ENCODE measurements around the gene FUT3. TPM values are rescaled to one million over a fixed set of nuclear protein-coding genes. Genes with fewer than 3 reads are reported as not detected.

Gene FUT3
- total RNA-seq, 1 experiment from 2014 or later = not detected

GRCh38 chr19:5809469-5809868 lies 41.8 kb downstream of the FUT3 start:
- Histone ChIP-seq H3K4ac (ENCODE audit: low read depth, low read length) (no peak overlapping the region), H4K8ac (replicated peaks; ENCODE audit: insufficient read length, low read depth, low read length) (no peak overlapping the region), H4K5ac (ENCODE audit: insufficient read length, low read depth, low read length) (no peak overlapping the region), H3K27me3 (ENCODE audit: insufficient read depth, low read length) (no peaks in the 10 kb centered on the region; the same call in 1 of the 2 replicates), H3K27ac (ENCODE audit: insufficient read length, low read depth, low read length) (no peak overlapping the region), H4K91ac (ENCODE audit: insufficient read length, low read depth, low read length) (no peak overlapping the region), H3K23me2 (ENCODE audit: insufficient read length, low read depth, low read length, poor library complexity, severe bottlenecking) (peaks cover 2% of the 10 kb centered on the region), H3K56ac (ENCODE audit: insufficient read length, low read depth, low read length) (no peak overlapping the region), H2BK12ac (ENCODE audit: insufficient read length, low read depth, low read length) (no peak overlapping the region), H2BK15ac (ENCODE audit: low read depth, low read length) (no peak overlapping the region), H3K9me3 (ENCODE audit: control insufficient read depth, low read depth, low read length) (no peaks in the 10 kb centered on the region), H2BK120ac (ENCODE audit: low read depth, low read length, poor library complexity, severe bottlenecking) (no peak overlapping the region), H2AFZ (ENCODE audit: low read length) (no peak overlapping the region), H3K4me2 (ENCODE audit: insufficient read depth, insufficient read length, low read length) (no peak overlapping the region), H4K20me1 (ENCODE audit: control insufficient read depth, insufficient read depth, insufficient read length) (no peaks in the 10 kb centered on the region), H2BK5ac (ENCODE audit: insufficient read length, low read length) (no peak overlapping the region), H3K9ac (ENCODE audit: extremely low read depth, insufficient read length, low read length) (no peak overlapping the region), H3K79me2 (ENCODE audit: insufficient read depth, low read length) (no peaks in the 10 kb centered on the region), H2AK5ac (ENCODE audit: insufficient read length, low read length) (no peak overlapping the region), H2BK20ac (ENCODE audit: low read depth, low read length, poor library complexity, severe bottlenecking) (no peak overlapping the region), H3K18ac (ENCODE audit: insufficient read length, low read depth, low read length) (no peak overlapping the region), H3K14ac (ENCODE audit: insufficient read depth, low read length) (no peak overlapping the region), H3K23ac (ENCODE audit: insufficient read length, low read depth, low read length) (no peak overlapping the region), H3K79me1 (ENCODE audit: insufficient read depth, low read depth, low read length, poor library complexity, severe bottlenecking) (no peaks in the 10 kb centered on the region), H3K4me1 (ENCODE audit: insufficient read depth, low read length) (no peaks in the 10 kb centered on the region), H3T11ph (ENCODE audit: low read length) (no peak overlapping the region)
- H3K27ac Mint-ChIP-seq = no peak overlapping the region
- no peak for TF ChIP-seq CTCF (conservative IDR thresholded peaks at IDR 0.05)
- H3K9me3 Mint-ChIP-seq = no peaks in the 10 kb centered on the region
- H3K27me3 Mint-ChIP-seq (ENCODE audit: low read depth) = peaks cover 17% of the 10 kb centered on the region
- peaks cover 10 to 14% of the 10 kb centered on the region in 2 experiments for H3K4me1 Mint-ChIP-seq
- WGBS (ENCODE audit: extremely low coverage, insufficient read length, low lambda C conversion rate) = no CpG with 5 or more reads among the region's 10 CpGs
- no peak overlapping the region for H3K4me3 Mint-ChIP-seq
- no peaks in the 10 kb centered on the region for H3K36me3 Mint-ChIP-seq (ENCODE audit: insufficient read depth in 1 of 3, low read depth in 3 of 3)
- no peak for DNase-seq

All from H9 (cell line).